GM04504 (cell line): ENCODE data around the gene CDC42EP2.

Experiments used
- DNase-seq: peaks from one replicate; pipeline ENCODE4 v3.0.0-alpha.2; 2012; ENCODE audit warnings: low read depth

CDC42EP2 gene

DNA sequence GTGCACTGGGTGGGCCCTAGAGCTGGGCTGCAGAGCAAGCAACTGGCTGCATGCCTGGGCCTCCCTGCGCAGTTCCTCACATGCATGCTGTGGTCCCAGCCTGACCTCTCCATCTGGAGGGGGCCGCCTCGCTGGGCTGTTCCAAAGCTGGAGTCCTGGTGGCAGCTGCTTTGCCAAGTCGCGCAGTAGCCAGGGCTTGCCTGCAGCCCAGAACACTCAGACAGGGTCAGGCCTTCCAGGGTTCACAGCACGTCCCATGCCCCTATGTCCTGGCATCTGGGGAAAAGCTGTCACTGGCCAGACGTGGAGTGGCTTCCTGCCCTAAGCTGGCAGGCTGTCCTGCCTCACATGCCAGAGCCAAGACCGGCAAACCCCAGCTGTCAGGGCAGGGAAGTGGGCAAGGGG lies 16.5 kb upstream of the CDC42EP2 start:
- DNase-seq: no peak

DNA sequence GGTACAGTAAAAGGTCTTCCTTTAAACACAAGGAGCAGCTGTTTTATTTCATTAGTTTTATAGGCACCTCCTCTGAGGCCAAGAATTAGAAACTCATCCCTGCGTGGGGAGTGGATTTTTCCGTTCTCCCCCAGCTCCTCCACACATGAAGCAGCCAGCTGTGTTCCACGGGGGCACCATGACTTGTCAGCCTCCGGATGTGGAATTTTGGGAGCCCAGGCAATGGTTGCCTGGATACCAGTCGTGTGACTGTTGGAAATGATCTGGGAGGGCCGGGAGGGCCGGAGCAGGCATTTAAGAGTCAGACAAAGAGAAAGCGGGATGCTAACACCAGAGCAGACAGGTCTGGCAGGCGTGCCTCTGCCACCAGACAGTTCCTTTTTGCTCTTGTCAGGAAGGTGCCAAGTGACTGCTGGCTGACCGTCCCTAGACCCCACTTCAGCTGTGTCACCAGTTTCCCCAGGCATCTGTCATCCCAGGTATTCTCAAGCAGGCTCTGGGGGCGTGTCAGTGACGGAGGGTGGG lies 15.9 kb upstream of the CDC42EP2 start:
- DNase-seq: peak; percentile 84

DNA sequence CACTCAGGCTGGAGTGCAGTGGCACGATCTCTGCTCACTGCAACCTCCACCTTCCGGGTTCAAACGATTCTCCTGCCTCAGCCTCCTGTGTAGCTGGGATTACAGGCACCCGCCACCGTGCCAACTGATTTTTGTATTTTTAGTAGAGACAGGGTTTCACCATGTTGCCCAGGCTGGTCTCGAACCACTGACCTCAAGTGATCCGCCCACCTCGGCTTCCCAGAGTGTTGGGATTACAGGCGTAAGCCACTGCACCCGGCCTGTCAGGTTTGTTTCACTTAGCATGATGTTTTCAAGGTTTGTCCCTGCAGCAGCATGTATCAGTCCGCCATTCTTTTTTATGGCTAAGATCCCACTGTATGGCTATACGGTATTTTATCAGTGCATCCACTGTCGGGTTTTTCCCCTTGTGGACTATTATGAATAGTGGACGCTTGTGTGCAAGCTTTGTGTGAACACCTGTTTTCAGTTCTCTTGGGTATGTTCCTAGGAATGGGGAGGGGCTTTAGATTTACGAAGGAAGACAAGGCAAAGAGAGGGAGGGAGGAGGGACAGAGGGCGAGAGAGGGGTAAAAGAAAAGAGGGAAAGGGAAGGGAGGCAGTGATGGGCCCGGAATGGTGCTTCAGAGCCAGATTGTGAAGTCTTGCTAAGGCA lies 13.9 kb upstream of the CDC42EP2 start:
- no peak for DNase-seq

DNA sequence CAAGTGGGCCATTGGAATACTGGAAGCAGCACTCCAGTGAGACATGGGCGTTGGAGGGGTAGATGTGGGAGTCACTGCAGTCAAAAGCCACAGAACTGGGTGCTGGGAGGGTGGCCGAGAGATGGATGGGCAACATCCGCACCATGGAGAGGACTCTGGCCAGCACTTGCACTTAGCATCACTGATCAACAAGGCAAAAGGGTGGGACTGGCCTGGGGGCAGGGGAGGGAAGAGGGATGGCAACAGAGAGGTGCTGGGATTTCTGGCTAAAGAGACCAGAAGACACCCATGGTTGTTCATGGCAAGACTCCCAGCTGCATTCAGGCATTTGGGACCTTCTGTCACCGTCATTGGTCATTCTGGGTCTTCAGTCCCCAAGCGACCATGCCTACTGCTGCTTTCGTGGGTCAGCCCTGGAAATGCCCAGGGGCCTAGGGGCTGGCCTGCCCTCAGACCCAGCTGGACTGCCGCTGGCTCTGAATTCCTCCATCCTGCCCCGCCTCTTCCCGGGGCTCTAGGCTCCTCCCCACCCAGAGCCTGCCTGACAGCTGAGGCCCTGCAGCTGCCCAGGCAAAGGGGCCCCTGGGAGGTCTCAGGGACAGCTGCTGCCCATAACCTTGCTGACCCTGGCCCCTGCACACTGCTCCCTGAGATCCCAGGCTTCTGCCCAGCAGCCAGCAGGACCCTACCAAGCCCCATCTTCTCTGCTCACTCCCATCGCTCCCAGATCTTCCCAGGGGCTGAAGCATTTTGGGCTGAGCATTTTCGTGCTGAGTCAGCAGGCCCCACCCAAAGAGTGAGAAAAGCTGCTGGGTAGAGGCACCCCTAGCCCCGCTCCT lies 13.0 kb upstream of the CDC42EP2 start:
- no peak for DNase-seq

DNA sequence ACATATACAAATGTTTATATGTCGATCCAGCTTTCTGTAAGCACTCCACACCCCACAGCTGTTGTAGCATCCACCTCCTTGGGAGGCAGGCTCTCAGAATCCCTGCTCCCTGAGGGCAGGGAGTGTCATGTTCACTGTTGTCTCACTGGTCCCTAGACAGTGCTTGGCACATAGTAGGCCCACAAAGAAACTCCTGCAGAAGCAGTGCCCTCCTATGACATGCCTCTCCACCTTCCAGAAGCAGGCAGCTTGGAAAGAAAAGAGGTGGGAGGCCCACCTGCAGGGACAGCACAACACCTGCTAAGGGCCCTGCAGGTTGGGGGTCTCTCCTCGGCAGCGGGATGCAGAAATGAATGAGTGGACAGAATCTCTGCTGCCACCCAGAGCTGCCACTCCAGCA lies 11.1 kb upstream of the CDC42EP2 start:
- no peak for DNase-seq

DNA sequence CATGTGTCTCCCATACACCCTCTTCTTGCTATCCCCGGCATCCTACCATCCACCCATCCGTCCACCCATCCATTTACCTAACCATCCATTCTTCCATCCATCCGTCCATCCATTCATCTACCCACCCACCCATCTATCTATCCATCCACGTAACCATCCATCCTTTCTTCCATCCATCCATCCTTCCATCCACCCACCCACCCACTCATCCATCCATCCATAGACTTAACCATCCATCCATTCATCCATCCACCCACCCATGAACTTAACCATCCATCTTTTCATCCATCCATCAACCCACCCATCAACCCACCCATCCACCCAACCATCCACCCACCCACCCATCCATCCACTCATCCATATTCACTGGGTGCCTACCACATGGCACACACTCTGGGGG lies 10.6 kb upstream of the CDC42EP2 start:
- DNase-seq: no peak

DNA sequence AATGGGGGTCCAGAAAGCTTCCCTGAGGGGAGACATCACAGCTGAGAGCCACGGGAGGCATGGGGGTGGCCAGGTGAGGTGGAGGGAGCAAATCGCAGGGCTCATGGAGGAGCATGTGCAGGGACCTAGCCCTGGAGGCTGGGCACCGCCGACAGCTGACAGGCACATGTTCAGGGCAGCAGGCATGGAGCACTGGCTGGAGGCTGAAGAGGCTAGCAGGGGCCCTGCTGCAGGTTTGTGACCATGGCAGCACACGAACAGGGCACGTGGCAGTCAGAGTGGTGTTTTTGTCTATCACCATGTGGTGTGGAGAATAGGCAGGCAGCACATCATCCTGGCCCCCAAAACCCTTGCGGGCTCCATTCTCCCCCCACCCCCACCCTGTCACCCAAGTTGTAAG lies 10.1 kb upstream of the CDC42EP2 start:
- DNase-seq: no peak

DNA sequence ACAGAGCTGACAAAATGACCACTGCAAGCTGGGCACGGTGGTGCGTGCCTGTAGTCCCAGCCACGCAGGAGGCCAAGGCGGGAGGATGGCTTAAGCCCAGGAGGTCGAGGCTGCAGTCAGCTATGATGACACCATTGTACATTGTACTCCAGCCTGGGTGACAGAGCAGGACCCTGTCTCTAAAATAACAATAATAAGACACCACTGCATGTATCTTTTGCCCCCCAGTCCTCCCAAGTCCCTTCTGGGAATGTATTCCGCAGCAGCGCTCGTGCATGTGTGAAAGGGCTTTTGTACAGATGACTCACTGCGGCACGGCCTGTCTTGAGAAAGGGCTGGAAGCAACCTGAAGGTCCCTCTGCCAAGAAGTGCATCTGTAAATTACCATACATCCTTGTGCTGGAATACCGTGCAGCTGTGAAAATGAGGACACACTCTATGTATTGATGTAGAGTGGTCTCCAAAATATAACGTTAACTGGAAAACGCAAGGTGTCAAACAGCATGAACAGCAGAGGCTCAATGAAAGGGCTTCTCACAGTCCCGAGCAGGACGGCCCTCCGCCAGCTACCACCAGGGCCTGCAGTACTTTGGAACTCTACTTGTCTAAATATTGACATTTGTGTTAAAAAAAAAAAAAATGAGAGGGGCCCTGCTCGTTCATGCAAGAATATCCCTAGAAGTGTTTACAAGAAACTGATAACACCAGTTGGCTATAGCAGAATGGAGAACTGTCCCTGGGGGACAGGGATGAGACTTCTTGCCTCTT lies 9.0 kb upstream of the CDC42EP2 start:
- DNase-seq: no peak

DNA sequence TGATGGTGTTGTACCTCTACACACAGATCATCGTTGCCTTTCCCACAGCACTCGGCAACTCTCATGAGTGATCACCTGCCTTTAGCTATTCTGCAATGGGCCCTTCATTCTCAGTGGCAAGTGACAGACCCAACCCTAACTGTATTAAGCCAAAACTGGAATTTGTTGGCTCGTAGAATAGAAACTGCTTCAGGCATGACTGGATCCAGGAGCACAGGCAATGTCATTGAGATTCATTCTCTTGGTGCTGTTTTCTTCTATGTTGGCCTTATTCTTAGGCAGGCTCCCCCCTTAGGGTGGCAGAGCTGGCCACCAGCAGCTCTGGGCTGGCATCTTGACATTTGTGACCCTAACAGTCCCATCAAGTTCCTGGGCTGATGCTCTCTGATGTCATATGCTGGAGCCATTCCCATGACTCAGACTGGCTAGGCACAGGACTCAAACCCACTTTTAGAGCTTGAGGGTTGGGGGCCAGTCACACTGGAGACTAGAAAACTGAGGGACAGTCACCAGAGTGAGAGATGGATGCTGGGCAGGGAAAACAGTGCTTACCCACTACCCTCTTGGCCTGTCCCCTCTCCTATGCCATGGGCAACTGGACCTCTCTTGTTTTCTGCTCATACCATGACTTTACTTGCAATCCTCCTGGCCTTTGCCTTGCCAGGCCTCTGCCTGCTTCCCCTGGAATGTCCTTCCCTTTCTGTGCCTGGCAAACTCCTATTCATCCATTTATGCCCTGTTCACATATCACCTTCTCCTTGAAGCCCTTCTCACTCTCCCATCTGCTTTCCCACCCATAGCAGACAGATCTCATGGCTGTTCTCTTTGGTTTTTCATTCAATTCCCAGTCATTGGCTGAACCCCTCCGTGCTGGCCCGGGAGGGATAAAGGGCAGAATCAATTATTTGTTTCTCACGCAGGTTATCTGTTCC lies 7.1 kb upstream of the CDC42EP2 start:
- no peak for DNase-seq

DNA sequence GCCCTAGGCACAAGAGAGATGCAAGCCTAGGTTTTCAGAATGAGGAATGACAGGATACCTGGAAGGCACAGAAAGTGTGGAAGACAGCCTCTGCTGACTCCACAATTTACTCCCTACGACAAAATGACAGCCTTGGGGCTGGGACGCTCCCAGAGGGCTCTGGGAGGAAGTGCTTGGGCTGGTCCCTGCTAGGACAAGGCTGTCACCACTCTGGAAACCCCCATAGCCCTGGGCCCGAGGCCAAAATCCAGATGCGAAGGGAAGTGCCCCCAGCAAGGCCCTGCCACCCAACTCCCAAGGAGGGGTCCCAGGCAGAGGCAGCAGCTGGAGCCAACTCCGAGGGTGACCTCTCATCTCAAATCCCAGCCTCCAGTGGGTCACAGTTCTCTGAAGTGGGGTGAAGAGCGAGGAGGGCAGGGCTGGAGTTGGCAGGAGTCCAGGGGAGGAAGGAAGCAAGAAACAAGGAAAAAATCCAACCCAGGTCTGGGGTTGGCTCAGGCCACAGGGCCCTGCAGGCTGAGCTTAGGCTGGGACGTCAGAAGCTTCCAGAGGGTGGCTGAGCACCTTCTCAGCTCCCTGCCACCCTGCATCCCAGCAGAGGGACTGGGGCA lies 6.3 kb upstream of the CDC42EP2 start:
- DNase-seq: no peak

DNA sequence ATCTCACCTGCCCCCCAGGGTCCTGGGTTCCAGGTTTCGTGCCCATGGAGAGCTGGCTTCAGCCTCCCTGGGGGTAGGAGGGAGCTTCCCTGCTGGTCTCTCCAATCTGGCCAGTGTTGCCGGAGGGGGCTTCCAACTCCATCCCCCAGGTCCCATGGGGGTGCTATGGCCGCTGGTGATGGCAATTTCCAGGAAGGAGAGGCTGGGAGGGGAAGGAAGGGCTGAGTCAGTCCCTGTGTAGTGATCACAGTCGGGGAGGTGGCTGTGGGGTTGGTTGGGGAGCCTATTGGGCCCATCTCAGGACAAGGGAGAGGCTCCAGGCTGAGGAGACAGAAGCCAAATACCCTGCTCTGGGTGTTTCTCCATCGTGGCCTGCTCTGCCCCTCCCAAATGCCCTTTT lies 5.7 kb upstream of the CDC42EP2 start:
- DNase-seq: no peak

DNA sequence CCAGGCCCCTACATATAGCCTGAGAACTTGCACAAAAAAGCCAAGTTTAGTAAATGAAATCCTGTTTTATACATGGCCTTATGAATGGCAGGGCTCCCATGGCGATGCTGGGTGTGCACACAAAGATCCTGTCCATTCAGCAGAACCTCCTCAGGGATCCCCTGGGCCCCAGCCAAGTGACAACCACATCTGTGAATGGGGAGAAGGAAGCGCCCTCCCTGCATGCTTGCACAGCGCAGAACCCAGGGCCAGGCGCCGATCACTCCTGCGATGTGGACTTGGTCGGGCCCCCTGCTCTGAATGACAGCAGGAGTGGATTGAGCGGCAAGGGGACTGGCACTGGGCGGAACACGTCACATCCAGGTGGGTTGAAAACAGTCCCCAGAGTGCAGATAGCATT lies 4.5 kb upstream of the CDC42EP2 start:
- no peak for DNase-seq

DNA sequence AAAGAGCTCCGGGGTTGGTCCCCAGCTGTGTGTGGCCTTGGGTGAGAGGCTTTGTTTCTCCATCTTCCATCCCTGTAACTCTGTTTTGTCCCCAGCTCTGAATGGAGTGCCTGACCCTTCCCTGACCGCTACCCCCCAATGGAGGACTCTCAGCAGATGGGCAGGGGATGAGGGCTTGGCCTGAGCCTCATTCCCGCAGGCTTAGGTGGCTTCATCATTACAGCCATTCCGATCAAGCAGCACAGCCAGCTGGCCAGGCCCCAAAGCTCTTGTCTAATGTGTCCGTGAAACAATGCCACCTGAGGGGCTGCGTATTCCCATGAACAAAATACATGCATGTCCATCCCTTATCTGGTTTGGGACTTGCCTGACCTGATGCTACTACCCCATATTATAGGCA lies 3.9 kb upstream of the CDC42EP2 start:
- no peak for DNase-seq

DNA sequence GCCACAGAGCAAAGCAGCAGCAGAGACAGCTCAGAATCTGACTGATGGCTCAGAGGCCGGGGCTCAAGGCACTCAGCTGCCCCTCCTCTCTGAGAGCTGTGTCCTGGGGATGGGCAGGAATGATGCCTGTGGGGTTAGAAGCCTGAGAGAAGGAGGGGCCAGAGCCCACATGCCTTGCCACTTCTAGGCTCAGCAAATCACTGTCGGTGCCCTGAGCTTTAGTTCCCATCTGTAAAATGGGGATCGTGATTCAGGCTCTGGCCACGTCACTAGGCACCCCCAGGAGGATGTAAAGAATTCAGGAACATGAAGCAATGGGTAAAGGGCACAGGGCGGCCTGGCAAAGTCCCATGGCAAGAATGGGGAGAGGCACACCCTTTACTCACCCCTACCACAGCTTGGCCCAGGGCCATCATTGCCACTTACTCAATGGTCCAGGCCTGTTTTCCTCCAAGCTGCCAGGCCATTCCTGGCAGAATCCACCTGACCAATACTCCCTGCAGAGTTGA lies 3.4 kb upstream of the CDC42EP2 start:
- no peak for DNase-seq

DNA sequence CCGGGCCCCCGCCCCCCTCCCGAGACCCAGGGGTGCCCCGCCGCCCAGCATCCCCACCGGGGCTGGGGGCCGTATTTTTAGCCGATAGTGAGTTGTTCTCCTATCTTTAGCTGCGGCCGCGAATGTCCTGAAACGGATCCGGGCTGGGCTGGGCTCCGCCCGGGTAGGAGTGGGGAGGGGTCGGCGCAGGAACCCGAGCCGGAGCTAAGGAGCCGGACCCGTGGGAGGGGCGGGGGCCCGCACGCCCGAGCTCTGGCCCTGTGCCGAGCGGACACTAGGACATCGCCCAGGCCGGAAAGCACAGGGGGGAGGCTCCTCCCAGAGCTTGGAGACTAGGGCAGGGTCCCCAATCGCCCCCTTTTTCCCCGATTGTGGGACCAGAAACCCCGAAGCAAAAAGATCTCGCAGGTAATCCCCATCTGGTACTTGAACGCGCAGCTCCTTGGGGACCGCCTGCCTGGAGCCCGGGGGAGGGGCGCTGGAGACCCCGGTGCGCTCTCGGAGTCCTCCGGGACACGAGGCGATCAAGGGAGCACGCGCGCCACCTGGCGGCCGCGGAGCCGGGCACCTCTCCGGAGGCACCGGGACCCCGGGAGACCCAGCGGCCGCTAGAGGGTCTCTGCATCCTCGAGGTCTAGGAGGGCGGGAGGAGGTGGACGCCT lies 669 bp downstream of the CDC42EP2 start:
- DNase-seq: no peak

DNA sequence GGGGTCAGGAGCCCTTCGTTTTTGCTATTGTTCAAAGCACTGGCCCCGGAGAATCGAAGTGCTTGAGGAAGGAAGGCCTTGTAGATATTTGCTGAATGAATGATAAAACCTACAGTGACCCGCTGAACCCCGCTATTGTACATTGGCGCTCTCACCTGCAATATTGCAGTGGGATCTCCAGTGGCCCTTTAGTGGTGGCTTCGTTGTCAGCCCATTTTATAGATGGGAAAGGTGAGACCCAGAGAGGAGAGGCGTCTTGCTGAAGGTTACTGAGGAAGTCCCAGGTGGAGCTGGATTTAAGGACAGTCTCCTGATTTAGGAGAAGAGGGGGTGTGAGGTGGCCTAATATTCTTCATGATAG lies 1.2 kb downstream of the CDC42EP2 start:
- no peak for DNase-seq

DNA sequence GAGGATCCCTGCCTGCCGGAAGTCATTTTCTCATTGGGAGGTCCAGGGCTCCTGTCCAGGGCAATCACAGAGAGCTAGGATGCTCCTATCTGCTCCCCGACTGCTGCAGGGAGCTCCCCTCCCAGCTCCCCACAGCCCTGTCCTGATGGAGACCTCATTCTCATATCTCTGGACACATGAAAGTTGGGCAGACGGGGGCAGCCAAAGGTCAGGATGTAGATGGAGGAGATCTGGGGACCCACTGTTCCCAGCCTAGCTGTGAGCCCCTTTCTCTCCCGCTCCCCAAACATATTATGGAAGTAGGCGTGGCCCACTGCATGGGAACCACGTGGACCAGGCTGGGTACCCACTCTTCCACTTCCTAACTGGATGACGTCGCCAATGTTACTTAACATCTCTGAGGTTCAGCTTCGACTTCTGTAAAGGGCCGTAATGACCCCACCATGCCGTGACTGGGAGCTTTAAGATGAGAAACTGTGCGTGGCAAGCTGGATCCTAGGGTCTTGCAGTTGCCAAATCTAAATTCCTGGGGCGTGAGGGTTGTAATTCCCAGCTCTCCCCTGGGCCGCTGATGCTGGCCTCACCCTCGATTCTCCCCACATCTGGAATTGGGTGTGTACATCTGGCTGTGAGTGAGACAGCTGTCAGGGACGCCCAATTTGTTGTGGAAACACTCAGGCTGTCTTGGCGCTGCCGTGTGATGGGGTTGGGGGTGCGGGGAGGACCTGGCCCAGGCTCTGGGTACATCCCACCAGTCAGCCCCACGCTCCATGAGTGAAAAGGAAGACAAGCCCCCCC lies 1.8 kb downstream of the CDC42EP2 start:
- peak; percentile 99 for DNase-seq

DNA sequence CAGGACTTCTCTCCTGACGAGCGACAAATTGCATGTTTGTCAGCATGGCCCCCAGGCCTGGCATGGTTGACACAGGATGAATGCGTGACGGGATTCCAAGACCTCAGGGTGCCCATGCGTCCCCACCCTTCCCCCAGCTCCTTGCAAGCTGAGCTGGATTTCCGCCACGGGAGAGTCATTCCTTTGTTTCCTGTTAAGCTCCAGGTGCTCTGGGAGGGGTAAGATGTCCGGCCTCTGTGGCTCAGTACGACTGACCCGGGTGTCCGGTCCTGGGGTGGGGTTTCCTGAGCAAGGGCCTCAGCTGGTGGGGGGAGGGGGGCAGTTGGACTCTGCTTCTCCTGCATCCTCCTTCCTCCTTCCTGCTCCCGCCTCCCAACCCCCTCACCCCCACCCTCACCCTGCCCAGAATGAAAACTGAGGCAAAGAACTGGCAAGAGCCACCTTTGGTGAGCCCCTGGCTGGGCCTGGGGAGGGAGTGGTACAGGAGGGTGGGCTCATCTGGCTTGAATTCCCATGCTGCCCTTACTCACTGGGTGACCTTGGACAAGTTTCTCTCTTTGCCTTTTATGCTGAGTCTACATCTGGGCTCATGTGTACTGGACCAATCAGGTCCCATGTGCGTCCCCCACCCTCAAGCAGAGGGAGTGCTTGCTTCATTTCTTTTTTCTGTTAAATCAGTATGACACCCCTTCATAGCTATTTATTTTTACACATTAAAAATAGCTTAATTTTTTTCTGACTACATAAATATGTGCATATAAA lies 2.5 kb downstream of the CDC42EP2 start:
- peak; percentile 79 for DNase-seq
